Activated CD4-positive, alpha-beta T cell treated with anti-CD3 and anti-CD28 coated beads for 4 hours (primary cell): ENCODE data around the gene COL18A1.

Source experiments
- DNase-seq, 2 donors: peaks; one replicate each; pipeline ENCODE4 v3.0.0-alpha.2; 2020

COL18A1 gene

DNA sequence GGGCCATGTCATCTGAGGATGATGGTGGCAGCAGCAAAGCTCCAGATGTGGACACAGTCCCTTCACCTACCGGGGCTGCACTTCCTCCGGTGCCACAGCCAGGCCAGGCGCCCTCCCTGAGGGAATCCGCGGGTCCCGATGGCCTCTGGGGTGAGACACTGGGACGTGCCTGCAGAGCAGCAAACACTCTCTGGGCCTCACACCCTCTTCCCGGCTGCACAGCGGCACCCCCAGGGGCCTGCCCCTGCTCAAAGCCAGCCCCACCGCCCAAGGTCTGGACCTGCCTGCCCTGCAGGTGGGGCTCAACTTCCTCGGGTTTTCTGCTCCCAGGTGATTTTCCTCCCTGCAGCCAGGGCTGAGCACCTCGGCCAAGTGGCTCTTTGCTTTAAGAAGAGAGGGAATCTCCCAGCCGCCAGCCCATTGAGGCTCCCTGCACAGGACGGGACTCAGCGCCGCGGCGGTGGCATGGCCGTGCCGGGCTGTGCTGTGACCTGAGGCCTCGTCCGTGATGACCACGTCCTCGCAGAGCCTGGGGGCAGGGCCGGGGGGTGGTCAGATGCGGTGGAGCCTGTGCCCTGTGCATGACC lies 21.3 kb upstream of the COL18A1 start:
- no peak for DNase-seq

DNA sequence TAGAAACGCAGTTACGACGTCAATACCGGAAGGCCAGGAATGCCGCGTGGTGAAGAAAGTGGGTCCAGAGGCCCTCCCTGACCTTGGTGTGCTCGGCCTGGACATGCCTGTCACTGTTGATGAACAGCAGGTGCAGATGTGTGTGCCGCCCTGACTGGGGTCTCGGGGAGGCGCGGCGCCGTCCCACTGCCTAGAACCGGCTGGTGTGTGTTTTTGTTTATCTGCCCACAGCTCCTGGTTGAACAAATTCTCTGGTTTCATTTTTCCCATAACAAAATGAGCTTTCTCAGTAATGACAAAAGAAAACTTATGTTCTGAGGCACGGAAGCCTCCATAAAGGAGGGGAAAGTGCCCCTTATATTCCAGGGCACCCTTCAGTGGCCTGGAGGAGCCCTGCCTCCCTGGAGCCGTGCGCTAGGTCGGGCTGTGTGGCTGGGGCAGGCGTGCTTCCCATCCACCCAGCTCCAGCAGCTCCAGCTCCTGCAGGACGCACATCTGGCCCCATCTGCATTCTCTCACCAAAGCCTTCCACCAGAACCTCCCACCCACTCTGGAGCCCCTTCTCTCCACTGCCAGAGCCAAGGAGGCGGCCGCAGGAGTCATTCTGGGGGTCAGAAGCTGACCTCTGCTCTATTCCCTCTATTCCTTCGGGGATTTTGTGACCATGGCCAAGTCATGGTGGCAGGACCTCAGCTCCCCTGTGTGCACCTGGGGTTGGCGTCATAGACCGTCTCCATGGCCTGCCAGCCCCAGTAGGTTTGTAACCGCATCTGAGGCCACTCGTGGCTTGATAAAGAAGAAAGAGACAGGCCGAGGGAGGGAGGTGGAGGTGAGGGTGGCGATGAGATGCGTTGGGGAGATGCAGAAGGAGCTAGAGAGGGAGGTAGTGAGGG lies 20.1 kb upstream of the COL18A1 start:
- no peak for DNase-seq

DNA sequence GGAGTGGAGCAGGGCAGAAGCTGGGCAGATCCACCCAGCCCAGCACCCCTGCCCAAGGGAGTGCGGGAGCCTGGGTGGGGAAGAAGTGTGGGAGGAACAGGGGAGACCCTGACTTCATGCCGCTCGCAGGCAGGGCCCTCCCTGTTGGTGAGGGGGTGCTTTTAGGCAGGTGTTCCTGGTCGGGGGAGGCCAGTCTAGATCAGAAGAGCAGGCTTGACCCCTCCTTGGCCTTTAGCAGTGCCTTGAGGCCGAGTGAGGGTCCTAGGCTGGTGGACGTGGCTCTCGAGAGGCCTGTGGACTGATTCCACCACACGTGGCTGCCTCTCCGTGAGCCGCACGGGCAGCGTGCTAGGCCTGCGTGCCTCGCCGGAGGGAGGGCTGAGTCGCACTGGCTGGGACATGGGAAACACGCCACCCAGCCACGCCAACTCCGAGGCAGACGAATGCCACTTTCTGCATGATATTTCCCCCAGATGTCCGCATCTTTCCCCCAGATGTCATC lies 19.4 kb upstream of the COL18A1 start:
- no peak for DNase-seq

DNA sequence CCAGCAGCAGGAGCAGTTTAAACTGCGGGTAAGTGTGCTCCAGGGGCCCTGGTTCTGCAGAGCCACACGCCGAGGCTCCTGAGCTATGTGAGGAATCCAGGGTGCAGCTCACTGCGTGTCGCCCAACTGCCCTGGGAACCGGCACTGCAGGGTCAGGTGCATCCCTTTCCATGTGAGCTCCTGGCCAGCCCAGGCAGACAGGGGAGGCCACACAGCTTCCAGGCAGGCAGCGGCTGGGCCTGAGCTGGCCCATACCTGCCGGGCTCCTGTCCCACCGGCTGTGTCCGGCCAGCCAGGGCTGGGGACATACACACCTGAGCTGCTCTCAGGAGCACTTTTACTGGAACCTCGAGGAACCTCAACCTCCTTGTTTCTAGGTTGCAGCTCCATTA lies 18.6 kb upstream of the COL18A1 start:
- no peak for DNase-seq

DNA sequence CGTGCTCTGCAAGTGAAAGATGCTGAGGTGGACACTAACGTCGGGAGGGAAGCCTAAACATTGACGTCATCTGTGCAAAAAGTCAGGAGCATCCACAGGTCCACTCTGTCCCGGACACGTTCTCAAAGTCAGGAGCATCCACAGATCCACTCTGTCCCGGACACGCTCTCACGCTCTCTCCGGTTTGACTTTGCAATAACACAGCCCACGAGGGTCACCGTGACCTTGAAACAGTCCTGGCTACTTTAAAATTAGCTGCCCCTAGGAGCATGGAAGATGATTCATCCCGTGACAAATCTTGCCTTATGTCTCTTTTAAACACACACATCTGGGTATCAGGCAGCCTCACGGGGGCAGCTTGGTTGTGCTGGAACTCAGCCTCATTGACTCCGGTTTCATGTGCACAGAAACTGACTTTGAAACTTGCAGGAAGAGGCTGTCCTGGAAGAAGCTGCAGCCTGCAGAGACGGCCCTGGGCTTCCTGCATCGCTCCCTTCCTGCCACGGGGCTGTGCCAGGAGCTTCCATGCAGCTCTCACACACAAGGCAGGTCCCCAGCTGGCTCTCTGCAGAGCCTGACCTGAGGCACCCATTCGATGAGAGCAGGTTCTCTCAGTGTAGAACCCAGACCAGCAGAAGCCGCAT lies 18.1 kb upstream of the COL18A1 start:
- DNase-seq: no peak

DNA sequence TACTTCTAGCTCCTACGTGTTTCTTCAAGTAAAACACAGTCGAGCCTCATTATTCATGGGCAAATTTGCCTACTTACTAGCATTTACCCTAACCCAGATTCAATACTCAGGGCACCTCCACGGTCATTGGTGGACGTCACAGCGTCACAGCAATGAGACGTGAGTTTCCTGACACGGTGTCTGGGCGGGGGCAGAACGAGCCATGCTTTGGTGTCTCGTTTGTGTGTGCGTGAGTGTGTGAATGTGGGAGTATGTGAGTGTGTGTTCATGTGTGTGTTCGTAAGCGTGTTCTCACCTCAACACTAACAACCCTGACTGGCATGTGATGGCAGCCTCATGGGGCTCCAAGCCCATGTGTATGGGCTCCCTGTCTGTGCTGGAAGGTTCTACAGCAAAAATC lies 17.5 kb upstream of the COL18A1 start:
- no peak for DNase-seq

DNA sequence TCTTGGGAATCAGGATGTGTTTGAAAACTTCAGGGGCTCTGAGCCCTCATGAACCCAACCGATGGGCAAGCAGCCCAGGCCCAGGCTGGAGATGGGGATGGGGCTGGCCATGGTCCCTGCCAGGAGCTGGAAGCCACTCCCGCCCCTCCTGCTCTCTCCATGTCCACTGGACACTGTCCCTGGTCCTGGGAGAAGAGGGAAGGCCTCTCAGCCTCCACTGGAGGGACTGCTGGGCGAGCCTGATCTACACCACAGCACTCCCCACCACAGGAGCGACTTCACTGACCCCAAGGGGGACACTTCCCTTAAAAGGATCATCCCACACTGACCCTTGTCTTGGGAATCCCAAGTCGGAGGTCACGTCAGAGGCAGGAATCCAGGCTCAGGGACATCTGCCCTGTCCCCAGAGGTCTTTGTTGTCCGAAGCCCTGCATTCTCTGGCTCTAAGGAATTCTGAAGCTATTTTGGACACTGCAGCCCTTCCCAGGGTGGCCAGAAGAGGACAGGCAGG lies 16.9 kb upstream of the COL18A1 start:
- no peak for DNase-seq

DNA sequence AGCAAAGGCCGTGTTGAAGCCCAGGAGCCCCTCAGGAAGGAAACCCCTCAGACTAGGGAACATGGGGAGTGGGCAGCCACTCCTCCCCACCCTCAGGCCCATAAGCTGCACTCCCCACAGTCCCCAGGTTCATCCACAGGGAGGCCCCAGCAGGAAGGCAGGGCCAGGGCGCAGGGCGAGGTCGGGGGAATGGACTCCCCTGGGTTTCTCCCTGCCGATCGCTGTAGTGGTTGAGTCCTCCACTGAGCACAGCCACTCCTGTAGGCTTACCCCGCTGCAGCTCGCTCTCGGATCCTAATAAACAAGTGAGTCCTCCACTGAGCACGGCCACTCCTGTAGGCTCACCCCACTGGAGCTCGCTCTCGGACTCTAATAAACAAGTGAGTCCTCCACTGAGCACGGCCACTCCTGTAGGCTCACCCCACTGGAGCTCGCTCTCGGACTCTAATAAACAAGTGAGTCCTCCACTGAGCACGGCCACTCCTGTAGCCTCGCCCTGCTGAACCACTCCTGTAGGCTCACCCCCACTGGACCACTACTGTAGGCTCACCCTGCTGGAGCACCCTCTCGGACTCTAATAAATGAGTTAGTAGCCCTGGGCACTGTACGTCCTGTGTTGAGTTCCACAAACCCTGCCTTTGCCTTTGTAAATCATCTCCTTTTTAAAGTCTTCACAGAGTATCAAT lies 16.2 kb upstream of the COL18A1 start:
- no peak for DNase-seq

DNA sequence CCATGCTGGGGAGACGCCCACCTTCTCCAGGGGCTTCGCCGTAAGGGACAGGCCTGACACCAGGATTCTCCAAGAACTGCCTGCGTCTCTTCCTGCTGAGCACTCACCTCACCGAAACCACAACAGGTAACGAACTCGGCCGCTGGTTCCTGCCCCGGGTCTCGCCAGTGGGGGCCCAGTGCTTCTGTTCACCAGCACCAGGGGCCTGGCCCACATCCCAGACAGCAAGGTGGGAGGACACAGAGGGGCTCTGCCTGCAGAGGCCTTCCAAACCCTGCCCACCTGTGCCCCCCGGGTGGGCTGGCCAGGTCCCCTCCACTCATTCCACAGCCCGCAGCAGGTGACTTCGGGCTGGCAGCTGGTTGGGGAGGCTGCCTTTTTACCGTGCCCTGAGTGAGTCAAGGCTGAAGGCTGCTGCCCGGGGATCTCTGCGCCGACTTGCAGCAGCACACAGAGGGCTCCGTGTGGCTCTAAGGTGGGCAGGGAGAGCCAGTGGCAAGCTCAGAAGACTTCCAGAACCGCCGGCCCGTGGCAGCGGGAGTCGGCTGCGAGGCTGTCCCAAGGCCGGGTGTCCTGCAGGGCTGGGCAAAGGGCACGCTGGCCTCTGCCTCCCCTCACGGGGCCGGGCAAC lies 14.7 kb upstream of the COL18A1 start:
- DNase-seq: no peak

DNA sequence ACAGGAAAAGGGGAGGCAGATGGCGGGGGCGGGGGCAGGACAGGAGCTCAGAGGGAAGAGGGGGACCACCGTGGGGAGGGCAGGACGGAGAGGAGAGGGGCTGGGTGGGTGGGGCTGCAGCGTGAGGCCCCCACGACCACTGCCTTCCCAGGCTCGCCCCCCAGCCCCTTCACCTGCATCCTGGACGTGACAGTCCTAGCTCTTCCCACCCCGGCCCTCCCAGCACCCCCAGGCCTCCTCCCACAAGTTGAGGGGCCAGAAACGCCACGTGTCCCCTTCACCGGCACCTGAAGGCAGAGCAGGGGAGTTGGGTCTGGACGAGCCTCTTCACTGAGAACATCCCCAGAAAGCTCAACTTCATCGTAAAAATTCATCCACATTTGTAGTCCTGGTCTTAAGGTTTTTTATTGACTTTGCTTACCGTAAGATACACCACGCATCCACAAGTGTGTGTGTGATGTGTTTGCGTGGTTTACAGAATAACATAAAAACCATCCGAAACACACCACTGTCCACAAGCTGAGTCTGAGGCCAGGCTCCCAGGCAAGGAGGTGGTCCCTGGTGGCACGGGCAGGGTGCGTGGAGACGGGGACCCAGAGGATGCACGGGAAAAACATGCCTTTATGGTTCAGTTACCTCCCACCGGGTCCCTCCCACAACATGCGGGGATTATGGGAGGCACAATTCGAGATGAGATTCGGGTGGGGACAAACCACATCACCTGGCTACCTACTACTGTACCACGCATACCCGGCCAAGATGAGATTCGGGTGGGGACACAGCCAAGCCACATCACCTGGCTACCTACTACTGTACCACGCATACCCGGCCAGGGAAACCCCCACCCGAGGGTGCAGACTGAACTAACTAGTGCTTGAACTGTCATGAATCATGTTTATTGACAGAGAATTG lies 13.9 kb upstream of the COL18A1 start:
- no peak for DNase-seq

DNA sequence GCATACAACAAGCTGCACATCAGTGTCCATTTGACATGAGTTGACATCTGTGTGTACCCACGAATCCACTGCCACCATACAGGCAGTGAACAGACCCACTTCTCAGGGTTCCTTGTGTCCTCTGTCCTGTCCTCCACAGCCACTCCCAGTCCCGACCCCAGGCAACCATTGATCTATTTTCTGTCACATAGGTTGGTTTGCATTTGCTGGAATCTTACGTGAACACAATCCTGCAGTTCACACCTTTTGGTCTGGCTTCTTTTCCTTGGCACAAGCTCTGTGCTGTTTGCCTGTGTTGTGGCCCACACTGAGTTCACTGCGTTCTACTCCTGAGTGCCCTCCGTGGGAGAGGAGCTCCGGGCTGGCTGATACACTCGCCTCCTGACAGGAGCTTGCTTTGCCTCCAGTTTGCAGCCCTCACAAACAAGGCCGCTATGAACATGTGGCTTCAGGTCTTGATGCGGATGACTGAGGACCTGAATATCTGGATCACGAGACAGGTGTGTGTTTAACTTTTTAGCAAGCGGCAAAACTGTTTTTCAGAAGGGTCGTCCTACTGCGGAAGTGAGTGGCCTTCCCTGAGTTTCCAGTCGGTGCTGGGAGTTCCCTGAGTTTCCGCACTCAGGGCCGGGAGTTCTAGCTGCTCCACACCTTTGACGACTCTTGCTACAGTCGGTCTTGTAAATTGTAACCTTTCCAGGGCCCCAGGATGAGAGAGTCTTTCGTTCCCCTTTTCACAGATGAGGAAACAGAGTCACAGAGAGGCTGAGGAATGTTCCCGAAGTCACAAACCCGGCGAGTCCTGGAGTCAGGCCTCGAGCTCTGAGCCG lies 13.0 kb upstream of the COL18A1 start:
- no peak for DNase-seq

DNA sequence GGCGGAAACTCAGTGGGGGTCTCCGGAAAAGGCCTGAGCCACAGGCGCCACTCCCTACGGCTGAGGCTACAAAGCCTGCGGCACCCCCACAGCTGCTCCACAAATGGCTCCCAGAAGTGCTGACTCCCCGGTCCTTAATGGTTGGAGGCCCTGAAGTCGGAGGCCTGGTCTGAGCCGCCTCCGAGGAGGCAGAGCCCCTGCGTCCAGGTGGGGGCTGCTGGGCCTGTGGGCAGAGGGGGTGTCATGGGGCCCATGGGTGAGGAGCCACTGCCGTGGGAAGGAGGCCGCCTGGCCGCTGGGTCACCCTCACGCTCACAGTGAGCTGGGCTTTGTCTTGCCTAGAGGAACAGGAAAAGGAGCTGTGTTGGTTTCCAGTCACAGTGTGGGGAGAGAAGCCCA lies 12.4 kb upstream of the COL18A1 start:
- DNase-seq: no peak

DNA sequence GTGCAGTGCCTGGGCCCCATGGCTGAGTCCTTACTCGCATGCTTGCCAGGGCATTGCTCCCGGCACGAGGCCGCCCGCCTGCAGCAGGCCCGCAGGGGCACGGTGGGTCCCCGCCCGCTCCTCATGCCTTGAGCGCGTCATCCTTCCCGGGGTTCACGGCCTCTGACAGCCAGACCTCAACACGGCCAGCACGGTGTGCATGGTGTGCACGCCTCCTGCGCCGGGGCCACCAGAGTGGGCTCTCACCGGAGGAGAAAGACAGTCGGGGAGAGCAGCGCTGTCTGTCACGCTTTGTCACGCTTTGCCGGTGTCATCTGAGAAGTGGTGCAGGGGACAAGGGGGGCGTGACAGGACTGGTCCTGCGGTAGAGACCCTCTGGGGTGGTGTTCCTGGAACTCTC lies 11.9 kb upstream of the COL18A1 start:
- no peak for DNase-seq

DNA sequence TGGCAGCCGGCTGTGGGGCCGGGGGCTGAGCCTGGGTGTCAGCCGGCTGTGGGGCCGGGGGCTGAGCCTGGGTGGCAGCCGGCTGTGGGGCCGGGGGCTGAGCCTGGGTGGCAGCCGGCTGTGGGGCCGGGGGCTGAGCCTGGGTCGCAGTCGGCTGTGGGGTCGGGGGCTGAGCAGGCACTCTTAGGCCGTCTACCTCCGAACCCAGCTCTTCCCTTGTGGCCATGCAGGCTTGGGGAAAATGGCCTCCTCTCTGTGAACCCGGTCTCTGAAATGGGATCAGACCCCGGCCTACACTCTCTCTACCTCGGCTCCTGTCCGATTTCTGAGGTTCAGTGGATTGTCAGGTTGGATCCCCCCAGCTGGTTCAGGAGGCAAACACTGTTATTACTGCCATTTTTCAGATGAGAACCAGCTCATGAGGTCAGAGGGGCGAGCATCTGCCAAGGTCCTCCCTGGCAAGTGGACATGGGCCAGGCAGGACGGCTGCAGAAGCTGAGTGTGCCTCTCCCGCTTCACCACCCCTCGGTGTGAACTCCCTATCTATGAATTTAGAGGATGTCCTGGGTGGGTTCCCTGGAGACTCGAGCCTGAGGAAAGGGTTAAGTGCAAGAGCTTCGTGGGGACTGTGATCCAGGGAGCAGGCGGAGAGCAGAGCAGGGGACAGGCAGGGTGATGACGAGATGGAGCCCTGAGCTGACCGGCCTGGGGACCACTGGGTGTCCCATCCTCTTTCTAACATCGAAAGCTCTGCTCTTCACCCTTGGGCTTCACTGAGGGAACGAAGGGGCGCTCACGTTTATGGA lies 10.9 kb upstream of the COL18A1 start:
- DNase-seq: no peak

DNA sequence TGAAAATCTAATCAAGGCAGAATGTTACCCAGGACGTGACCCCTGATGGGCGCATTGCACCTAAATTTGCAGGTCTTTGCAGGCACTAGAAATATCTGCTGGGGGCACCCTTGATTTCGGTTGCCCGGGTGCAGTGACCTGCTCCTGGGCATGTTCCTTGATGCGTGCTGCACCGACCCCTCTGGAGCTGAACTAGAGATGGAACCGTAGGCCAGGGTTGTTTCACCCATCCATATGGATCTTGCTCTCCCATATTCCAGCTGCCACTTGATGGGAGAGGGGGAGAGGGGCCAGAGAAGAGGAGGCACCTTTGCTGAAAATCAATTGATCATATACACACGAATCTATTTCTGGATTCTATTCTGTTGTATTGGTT lies 8.4 kb upstream of the COL18A1 start:
- DNase-seq: no peak

DNA sequence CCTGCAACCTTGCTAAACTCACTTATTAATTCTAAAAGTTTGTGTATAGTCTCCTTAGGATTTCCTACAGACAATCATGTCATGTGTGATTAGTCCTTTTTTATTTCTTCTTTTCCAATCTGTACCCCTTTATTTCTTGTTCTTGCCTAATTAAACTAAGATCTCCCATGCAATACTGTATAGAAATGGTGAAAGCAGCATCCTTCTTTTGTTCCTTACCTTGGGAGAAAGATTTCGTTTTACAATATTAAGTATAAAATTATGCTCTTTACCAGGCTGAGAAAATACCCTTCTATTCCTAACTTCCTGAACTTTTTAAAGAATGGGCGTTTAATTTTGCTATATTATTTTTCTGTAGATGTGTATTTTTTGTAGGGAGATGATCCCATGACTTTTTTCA lies 7.6 kb upstream of the COL18A1 start:
- no peak for DNase-seq

DNA sequence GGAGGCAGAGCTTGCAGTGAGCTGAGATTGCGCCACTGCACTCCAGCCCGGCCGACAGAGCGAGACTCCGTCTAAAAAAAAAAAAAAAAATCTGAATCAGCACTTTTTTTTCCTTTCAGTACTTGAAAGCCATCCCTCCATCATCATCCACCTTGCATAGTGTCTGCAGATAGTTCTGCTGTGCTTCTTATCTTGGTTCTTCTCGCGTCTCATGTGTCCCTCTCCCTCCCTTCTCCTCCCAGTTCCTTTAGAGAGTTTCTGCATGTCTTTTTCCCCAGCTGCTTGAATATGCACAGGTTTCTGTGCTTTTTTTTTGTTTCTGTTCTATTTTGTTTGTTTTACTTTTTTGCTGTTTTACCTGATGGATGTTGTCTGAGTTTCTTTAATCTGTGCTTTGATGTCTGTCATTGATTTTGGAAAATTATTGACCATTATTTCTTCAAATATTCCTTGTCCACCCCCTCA lies 3.9 kb upstream of the COL18A1 start:
- DNase-seq: no peak

DNA sequence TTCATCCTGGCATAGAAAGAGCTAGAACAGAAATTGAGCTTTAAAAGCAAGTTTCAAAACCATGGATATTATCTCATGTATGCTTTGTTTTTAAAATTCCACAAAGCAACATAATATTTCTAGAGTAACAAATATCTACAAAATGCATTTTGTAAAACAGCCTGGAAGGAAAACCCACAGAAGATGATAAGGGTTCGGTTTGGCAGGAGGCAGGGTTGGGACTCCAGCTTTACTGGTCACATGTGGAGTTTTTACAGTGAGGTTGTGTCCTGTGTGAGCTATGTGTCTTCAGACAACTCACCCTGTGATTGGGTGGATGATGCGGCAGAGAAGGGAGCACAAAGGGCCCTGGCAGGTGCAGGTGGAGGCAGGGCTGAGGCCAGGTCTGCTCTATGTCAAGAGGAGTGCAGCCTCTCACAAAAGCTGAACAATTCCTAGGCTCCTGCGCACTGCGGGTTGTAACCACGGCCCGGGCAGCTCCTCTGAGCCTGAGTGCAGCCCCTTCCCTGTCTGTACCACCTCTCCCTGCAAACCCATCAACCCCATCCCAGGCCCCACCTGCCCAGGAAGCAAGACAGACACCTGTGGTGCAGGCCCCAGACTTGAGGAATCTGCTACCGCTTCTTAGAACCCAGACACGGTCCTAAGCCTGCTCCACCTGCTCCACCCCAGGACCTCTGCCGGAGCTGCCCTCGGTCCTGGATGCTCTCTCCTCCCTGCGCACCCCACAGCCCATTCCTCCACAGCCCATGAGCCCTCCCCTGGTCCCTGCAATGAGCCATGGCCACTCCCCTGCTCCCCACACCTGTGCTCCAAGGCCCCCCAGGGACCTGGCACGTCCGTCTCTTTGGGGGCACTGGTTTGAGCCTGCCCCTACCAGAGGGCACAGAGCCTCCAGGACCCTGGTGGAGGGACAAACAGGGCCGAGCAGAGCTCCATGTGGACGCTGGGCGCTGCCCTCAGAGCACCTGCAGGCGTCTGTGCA lies 2.8 kb upstream of the COL18A1 start:
- DNase-seq: no peak
